Measurements from ENCODE around the gene IMMP2L.

DNA sequence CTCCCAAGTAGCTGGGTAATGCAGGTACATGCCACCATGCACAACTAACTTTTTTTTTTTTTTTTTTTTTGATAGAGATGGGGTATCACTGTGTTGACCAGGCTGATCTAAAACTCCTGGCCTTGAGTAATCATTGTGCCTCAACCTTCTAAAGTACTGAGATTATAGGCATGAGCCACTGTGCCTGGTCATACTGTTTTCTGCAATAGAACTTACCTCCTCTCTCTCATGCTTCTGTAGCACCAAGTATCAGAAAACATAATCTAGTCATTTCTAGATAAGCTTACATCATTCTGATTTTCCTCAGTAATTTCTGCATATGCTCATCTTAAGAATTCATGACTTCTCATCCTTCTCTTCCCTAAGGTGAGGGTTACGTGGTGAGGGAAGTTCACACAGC lies 210.0 kb downstream of the IMMP2L start:
- TF ChIP-seq, protein P1, sequence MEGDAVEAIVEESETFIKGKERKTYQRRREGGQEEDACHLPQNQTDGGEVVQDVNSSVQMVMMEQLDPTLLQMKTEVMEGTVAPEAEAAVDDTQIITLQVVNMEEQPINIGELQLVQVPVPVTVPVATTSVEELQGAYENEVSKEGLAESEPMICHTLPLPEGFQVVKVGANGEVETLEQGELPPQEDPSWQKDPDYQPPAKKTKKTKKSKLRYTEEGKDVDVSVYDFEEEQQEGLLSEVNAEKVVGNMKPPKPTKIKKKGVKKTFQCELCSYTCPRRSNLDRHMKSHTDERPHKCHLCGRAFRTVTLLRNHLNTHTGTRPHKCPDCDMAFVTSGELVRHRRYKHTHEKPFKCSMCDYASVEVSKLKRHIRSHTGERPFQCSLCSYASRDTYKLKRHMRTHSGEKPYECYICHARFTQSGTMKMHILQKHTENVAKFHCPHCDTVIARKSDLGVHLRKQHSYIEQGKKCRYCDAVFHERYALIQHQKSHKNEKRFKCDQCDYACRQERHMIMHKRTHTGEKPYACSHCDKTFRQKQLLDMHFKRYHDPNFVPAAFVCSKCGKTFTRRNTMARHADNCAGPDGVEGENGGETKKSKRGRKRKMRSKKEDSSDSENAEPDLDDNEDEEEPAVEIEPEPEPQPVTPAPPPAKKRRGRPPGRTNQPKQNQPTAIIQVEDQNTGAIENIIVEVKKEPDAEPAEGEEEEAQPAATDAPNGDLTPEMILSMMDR (IDR thresholded peaks at IDR 0.05) = no peak
- TF ChIP-seq REST (IDR thresholded peaks at IDR 0.05; ENCODE audit: insufficient read depth in 1 of 2, low read depth in 2 of 2, low read length in 1 of 2) (no peak), POLR2AphosphoS5 (IDR thresholded peaks at IDR 0.05; ENCODE audit: low read depth, low read length) (no peak)
